Stimulated activated CD4-positive, alpha-beta T cell treated with anti-CD3 and anti-CD28 coated beads, TNF-alpha, amount 100 ng/mL, for 24 hours (primary cell): Measurements from ENCODE around the gene OR52M1.
"Not testable (repeated sequence)": the region's sequence is repeated elsewhere in the genome, so short reads cannot be mapped to it uniquely, and the experiment has no call there.

ENCODE experiments used
- DNase-seq, 3 experiments: peaks; one replicate each; pipeline ENCODE4 v3.0.0-alpha.2; 2020; ENCODE audit warnings: low read depth in 3 of 3

OR52M1 gene

GRCh38 chr11:4544891-4545290, at the start of gene OR52M1:
OR52M1 (plus strand) TSS chr11:4545191; CDS start chr11:4545191, 0 bp downstream.
- DNase-seq = no peak

- DNase-seq = no peak
Measured at GRCh38 chr11:4495487-4495886, 49.5 kb upstream of the OR52M1 start.

GRCh38 chr11:4495986-4496385, 49.0 kb upstream of the OR52M1 start:
- no peak for DNase-seq

GRCh38 chr11:4496557-4497248, 48.3 kb upstream of the OR52M1 start:
- DNase-seq = no peak

- DNase-seq = no peak
Measured at GRCh38 chr11:4508886-4509285, 36.1 kb upstream of the OR52M1 start.

GRCh38 chr11:4511282-4512245, 33.4 kb upstream of the OR52M1 start:
- DNase-seq = no peak

GRCh38 chr11:4514196-4514595, 30.8 kb upstream of the OR52M1 start:
- DNase-seq = no peak

GRCh38 chr11:4522339-4522738, 22.7 kb upstream of the OR52M1 start:
- DNase-seq = no peak

- DNase-seq = no peak
Measured at GRCh38 chr11:4522752-4523151, 22.2 kb upstream of the OR52M1 start.

GRCh38 chr11:4523666-4524065, 21.3 kb upstream of the OR52M1 start:
- no peak for DNase-seq

- no peak for DNase-seq
Measured at GRCh38 chr11:4527926-4528325, 17.1 kb upstream of the OR52M1 start.

- DNase-seq = not testable (repeated sequence)
Measured at GRCh38 chr11:4531686-4532085, 13.3 kb upstream of the OR52M1 start.

GRCh38 chr11:4539603-4540219, 5.3 kb upstream of the OR52M1 start:
- peak; percentile 11 to 38 (median 12) for DNase-seq

- DNase-seq = no peak
Measured at GRCh38 chr11:4541071-4541470, 3.9 kb upstream of the OR52M1 start.

- no peak for DNase-seq
Measured at GRCh38 chr11:4543561-4543960, 1.4 kb upstream of the OR52M1 start.

GRCh38 chr11:4546878-4547277, 1.9 kb downstream of the OR52M1 start:
- DNase-seq = no peak

GRCh38 chr11:4547416-4547815, 2.4 kb downstream of the OR52M1 start:
- no peak for DNase-seq

- no peak for DNase-seq
Measured at GRCh38 chr11:4551346-4551979, 6.5 kb downstream of the OR52M1 start.

GRCh38 chr11:4559527-4560440, 14.8 kb downstream of the OR52M1 start:
- DNase-seq = no peak

GRCh38 chr11:4560467-4560866, 15.5 kb downstream of the OR52M1 start:
- DNase-seq = no peak

GRCh38 chr11:4565371-4565770, 20.4 kb downstream of the OR52M1 start:
- no peak for DNase-seq
